LHCN-M2 (cell line): ENCODE data around the gene HDAC10. TPM values are rescaled to one million over a fixed set of nuclear protein-coding genes. Genes with fewer than 3 reads are reported as not detected.

Experiments
- DNase-seq: peaks from one replicate; pipeline ENCODE4 v3.0.0-alpha.2; 2012; ENCODE audit warnings: low read depth
- total RNA-seq: library from RNA; depleted of rRNA; stranded (reverse); fragments of >200 nt; gene quantifications from 2 replicates; pipeline ENCODE4 v1.2.3, GENCODE V29; 2014

HDAC10 gene
- total RNA-seq, 1 experiment from 2014 or later = 28.2 TPM

DNA sequence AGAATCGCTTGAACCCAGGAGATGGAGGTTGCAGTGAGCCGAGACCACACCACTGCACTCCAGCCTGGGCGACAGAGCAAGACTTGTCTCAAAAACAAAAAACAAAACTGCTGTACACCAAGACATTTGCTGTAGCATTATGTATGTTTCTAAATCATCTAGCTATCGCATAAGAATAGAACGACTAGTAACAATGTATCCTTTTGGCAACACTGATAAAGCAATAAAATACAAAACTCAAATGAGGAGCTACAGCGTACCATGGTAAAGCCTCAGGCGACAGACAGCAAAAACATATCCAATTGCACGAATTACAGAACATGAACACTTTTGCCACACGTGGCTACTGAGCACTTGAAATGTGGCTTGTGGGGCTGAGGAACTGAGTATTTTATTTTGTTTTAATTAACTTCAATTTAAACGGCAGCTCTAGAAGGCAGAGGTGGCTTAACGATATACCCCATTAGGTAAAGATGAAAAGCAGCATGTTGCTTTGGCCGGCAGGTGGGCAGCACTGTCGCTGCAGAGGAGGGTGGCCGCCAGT is 8.6 kb downstream of the HDAC10 start:
- no peak for DNase-seq

DNA sequence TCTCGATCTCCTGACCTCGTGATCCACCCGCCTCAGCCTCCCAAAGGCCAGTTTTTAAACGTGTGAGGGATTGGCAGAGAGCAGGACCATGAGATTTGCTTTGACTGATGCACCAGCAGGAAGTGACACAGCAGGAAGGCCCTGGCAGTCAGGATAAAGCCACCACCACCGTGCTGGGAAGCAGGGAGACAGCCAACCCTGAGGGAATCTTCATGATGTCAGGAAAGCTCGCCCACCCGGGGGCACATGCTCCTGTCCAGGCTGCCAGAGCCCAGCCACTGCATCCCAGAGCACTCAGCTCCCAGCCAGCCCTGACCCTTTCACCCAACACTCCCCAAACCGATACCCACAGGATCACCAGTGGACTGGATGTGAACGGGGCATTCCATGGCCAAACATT is 12.3 kb downstream of the HDAC10 start:
- DNase-seq = no peak

DNA sequence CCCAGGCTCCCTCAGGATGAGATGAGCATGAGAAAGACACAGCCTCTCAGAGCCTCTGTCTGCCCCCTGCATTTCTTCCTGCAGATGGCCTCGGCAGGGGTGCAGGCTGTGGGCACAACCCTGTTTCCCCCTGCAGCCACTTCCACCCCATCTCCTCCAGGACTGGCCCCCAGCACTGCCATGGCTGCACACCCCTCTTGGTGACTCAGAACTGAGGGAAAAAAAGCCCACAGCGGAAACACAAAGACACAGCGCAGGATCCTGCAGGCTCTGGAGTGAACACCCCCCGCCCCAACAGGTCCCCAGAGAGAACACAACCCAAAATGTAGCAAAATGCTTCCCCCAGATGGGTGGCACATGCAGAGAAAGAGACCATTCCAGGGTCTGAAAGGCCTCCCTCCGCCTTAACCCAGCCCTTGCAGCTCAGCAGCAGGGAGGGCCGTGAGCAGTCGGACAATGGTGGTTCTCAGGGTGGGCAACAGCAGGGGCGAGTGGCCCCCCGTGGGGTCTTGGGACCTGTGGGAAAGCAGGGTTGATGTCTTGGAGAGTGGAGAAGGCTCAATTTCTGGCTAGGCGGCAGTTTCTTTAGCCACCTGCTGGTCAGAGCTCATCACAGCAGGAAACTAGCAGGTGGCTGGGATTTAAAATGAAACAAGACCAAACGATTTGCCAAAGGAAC is 14.2 kb downstream of the HDAC10 start:
- DNase-seq = peak; percentile 19

DNA sequence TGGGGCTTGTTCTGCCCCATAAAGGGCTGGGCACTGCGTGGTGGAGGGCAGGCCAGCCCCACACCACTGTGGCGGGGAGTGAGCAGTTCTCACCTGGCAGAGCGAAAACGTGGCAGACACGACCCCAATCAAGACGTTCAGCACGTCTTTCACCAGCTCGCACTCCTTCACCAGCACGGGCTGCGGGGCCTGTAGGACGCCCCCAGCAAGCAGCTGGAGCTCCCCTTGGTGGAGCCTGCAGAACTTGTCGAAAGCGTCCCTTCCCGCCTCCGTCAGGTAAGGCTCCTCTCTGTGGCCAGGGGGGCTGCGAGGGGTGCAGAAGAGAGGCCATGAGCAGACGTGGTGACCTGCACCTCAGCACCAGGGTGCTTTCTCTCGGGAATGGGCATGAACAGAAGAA is 17.8 kb downstream of the HDAC10 start:
- no peak for DNase-seq

DNA sequence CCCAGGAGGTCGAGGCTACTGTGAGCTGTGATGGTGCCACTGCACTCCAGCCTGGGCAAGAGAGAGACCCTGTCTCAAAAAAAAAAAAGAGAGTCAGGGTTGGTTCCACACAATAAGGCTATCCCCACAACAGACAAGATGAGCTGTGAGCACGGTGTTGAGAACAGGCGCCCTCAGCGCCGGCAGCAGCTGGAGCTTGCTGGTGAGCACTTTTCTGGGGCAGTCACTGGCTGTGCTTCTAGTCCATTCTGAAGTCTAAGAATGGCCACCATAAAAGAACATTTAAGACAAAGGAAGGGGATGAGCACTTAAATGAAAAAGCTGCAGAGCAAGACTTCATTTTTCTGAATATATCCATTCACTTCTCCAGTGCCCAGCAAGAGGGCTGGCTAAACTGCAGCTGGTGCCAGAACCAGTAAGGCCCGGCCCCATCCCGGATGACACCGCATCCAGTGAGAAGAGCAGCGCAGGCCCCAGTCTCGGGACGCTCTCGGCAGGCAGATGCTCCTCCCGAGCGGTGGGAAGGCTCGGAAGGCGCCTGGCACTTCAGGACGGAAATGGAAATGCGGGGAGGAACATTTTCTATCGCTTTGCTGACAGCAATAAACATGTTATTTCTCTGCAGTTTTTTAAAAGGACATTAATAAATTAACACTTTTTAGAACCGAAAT is 18.4 kb downstream of the HDAC10 start:
- no peak for DNase-seq

DNA sequence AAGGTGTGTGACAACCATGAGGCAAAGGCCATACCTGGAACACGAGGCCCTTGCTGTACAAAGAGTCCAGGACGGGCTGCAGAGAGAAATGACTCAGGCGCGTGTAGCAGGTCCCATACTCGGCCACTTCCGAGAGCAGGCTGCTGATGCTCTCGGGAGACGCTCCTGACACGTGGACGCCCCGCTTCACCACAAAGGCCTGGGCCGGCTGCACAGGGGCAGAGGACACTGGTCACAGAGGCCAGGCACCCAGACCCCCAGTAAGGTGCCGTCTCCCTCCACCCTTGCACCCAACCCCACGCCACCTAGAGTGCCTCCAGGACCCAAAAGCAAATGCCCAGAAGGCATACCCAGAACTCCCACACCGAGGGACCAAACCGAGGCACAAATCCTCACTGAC is 21.7 kb downstream of the HDAC10 start:
- no peak for DNase-seq

GRCh38 chr22:50228366-50228765 is 22.7 kb downstream of the HDAC10 start:
- no peak for DNase-seq

DNA sequence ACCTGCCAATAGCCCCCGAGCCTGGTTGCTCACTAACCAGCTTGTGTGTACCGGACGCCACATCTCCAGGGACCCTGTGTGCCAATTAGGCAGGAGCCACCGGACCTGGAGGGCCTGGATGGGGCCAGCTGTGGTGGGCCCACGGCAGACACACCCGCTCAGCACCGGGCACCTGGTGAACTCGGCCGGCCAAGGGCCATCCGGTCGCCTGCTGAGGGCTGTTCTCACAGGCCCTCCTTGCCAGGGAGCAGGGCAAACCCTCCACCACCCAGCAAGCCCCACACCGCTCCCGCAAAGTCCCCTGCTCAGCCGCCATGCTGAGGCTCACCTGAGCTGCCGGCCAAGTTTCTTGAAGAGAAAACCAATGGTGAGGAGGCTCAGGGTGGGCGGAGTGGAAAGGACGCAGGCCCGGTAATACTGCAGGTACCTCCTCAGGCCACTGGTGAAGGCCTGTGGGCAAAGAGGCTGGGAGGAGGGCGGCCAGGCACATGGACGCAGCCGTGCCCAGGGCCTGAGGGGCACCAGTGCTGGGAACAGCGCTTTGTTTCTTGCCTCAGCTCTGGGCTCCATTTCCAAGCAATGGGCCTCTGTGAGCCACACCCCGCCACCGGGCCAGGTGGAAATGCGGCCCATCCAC is 23.4 kb downstream of the HDAC10 start:
- DNase-seq = no peak

GRCh38 chr22:50226875-50227165 is 24.2 kb downstream of the HDAC10 start:
- DNase-seq = no peak

DNA sequence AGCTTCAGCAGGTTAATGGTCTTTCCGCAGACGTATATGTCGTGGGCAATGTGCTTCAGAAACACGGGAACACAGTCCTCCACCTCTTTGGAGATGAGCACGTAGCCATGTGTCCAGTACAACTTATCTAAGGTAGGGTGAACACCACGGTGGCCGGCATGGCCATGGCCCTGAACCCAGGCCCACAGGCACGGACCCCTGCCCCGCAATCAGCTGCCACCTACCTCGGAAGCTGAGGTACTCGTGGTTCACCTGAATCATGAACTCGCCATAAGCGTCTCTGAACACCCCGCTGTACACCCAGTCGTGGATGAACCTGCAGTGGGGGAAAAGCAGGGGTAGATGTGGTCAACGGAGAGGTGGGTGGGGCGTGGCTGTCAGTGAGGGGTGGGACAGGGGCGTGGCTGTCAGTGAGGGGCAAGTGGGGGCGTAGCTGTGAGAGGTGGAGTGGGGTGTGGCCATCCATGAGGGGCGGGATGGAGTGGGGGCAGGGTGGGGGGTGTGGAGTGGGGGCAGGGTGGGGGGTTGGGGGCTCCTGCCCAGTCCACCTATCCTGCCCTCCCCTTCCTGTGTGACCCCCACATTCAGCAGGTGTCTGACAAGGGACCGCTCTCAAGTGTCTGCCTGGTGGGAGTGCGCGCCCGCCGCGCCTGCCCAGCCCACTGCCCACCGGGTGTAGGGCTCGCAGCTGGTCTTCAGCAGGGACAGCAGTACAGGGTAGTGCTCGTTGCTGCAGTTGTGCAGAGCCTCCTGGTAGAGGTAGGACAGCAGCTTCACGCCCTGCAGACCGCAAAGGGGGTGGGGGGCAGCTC is 24.8 kb downstream of the HDAC10 start:
- no peak for DNase-seq

DNA sequence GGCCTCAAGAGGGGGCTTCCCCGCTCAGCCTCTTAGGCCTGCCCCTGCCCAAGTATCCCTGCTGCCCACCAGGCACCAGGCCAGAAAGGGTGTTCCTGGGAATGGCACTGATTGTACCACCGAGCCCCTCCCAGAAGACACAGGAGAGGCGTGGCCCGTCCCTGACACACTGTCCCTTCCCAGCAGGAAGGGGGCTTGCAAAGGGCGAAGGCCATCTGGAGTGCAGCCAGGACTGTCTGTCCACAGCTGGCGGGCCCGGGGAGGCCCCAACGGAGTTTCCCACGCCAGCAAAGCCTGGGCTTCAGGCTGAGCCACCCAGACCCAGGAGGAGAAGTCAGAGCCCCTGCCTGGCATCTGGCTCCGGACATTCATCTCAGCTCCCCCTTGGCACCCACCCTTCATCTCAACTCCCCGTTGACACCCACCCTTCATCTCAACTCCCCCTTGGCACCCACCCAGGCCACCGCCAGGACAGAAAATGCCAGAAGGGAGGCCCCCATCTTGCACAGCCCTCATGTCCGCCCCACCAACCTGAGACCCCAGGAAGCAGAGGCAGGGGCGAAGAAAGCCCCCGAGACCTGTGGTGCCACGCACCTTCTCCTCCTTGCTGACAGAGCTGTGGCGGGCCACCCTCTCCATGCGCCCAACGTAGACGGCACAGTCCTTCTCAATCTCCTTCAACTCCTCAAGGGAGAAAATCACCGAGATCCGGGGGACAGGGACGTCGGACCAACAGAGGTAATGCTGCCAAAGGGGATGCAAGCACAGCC is 25.7 kb downstream of the HDAC10 start:
- DNase-seq = no peak

GRCh38 chr22:50224071-50224470 is 27.0 kb downstream of the HDAC10 start:
- no peak for DNase-seq

GRCh38 chr22:50222508-50222907 is 28.6 kb downstream of the HDAC10 start:
- DNase-seq = no peak

DNA sequence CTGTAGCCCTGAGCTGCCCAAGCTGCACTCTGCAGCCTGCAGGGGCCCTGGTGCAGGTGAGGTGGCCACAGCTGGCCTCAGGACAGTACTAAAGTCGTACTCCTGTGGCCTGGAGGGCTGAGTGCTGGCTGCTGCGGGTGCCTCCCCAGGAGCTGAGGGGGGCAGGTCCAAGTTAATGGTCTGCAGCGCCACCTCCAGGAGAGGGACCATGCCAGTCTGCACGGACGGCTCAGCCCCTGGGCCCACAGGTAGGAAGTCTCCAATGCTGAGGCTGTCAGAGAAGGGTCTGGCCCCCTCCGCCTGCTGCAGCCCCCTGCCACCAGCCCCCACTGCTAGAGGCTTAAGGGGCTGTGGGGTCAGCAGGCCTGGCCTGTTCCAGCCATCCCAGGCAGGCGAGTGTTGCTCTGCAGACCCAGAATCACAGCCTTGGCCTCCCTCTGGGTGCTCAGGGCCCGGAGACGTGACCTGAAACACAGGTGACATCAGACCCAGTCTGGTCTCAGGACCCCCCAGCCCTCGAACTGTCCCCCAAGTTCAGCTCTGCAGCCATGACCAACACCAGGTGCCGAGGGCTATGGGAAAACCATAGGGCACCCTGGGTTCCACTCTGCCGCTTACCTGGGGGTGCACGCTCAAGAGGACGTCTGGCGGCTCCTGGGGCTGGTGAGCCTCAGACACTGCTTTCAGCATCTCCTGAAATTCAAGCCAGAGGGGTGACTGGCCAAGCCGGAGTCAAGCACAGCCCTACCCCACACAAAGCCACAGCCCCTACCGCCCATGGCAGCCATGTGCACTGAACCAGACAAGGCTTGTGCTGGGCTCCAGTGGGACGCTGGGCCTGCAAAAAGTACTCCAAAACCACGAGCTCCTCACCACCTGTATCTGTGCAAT is 29.4 kb downstream of the HDAC10 start:
- DNase-seq = no peak

GRCh38 chr22:50220603-50221409 is 30.3 kb downstream of the HDAC10 start:
- DNase-seq = no peak

- DNase-seq = no peak
Observed at GRCh38 chr22:50219800-50220602, 31.1 kb downstream of the HDAC10 start.

DNA sequence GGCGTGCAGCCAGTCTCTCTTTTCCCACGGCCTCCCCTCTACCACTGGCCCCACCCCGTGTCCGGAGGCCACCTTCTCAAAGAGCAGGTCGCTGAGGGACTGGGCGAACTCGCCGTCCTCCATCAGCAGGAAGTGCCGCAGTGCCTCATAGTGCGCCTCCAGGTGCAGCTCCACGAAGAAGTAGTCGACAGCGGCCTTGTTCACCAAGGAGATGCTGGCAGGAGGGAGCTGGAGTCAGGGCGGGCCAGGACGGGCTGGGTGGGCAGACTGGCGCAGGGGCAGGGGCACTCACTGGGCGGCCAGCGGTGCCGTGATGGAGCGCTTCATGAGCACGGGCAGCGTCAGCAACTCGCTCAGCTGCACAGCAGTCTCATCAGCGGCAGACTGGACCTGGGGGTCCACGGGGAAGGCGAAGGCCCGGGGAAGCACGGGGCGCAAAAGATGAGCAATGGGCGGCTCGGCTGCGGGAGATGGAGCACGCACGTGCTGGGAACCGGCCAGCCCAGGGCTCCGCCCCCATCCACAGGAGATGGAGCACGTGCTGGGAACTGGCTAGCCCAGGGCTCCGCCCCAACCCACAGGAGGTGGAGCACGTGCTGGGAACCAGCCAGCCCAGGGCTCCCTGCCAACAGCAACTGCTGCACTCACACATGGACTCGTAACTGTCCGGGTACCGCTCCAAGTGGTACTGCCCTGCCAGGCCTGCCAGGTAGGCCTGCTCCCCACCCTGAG is 31.9 kb downstream of the HDAC10 start:
- DNase-seq = peak; percentile 57
